ENCODE measurements around the gene CAMKV.

Gene CAMKV

GRCh38 chr3:49889296-49889695 is 19.6 kb upstream of the CAMKV start:
- in situ Hi-C loops (cut with MboI; ENCODE audit: low sequenced_read_pairs, unreplicated experiment) = no loop called here
- no peak for DNase-seq (ENCODE audit: low spot score)
- TF ChIP-seq, protein P1, sequence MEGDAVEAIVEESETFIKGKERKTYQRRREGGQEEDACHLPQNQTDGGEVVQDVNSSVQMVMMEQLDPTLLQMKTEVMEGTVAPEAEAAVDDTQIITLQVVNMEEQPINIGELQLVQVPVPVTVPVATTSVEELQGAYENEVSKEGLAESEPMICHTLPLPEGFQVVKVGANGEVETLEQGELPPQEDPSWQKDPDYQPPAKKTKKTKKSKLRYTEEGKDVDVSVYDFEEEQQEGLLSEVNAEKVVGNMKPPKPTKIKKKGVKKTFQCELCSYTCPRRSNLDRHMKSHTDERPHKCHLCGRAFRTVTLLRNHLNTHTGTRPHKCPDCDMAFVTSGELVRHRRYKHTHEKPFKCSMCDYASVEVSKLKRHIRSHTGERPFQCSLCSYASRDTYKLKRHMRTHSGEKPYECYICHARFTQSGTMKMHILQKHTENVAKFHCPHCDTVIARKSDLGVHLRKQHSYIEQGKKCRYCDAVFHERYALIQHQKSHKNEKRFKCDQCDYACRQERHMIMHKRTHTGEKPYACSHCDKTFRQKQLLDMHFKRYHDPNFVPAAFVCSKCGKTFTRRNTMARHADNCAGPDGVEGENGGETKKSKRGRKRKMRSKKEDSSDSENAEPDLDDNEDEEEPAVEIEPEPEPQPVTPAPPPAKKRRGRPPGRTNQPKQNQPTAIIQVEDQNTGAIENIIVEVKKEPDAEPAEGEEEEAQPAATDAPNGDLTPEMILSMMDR (IDR thresholded peaks at IDR 0.05; ENCODE audit: borderline replicate concordance, control extremely low read depth, extremely low read depth, insufficient read depth, missing control alignments) = no peak

DNA sequence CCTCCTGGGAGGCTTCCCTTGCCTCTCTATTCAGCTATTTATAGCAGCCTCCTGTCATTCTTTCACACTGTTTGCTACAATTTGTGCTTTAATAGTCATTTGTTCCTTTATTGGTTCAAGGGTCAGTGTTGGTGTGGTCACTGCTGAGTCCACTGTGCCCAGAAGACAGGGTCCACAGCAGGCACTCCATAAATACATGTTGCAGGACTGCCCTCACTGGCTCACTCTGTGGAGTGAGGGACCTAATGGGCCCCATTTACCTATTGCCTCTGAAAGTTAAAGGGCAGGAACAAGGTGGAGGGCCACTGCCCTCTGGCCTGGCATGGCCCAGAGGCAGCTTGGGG is 17.2 kb upstream of the CAMKV start:
- no peak for DNase-seq (ENCODE audit: low spot score)
- in situ Hi-C loops (cut with MboI; ENCODE audit: low sequenced_read_pairs, unreplicated experiment) = no loop called here
- TF ChIP-seq, protein P1 (IDR thresholded peaks at IDR 0.05; ENCODE audit: borderline replicate concordance, control extremely low read depth, extremely low read depth, insufficient read depth, missing control alignments) = no peak

GRCh38 chr3:49883998-49884397 is 14.3 kb upstream of the CAMKV start:
- in situ Hi-C loops (cut with MboI; ENCODE audit: low sequenced_read_pairs, unreplicated experiment) = no loop called here
- DNase-seq (ENCODE audit: low spot score) = no peak
- TF ChIP-seq, protein P1 (IDR thresholded peaks at IDR 0.05; ENCODE audit: borderline replicate concordance, control extremely low read depth, extremely low read depth, insufficient read depth, missing control alignments) = no peak

GRCh38 chr3:49882166-49882565 is 12.5 kb upstream of the CAMKV start:
- no peak for DNase-seq (ENCODE audit: low spot score)
- TF ChIP-seq, protein P1 (IDR thresholded peaks at IDR 0.05; ENCODE audit: borderline replicate concordance, control extremely low read depth, extremely low read depth, insufficient read depth, missing control alignments) = no peak
- in situ Hi-C loops (cut with MboI; ENCODE audit: low sequenced_read_pairs, unreplicated experiment) = no loop called here

DNA sequence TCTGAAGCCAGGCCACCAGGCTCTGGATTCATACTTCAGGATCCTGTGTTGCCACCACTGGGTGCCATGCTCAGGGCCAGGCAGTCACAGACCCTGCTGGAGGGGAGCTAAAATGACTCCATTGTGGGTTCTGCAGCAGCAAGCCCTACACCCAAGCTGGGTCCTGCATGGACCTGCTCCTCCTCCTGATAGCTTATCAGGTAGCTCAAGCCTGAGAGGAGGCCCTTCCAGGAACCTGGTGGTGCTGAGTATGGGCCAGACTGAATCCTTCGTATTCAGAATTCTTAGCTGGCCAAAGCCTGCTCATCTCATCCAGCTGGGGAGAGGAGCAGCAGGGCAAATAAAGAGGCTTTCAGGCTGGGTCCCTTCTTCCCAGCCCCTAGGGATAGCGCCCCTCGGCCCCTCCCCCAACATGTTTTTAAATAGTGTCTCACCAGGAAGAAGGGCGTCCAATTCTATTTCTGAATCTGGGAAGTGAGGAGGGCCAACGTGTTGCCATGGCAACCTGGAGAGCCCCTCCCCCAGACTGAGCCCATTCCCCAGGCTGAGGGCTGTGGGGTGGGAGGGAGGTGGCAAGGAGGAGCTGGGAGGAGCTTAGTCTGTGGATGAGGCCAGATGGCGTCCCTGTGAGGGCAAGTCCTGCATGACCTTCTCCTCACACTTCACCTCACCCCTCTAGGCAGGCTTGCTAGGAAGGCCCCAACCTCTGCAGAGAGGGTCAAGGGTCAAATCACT is 11.0 kb upstream of the CAMKV start:
- TF ChIP-seq, protein P1 (IDR thresholded peaks at IDR 0.05; ENCODE audit: borderline replicate concordance, control extremely low read depth, extremely low read depth, insufficient read depth, missing control alignments) = no peak
- no peak for DNase-seq (ENCODE audit: low spot score)
- in situ Hi-C loops (cut with MboI; ENCODE audit: low sequenced_read_pairs, unreplicated experiment) = no loop called here

GRCh38 chr3:49879721-49880120 is 10.0 kb upstream of the CAMKV start:
- DNase-seq (ENCODE audit: low spot score) = no peak
- TF ChIP-seq, protein P1 (IDR thresholded peaks at IDR 0.05; ENCODE audit: borderline replicate concordance, control extremely low read depth, extremely low read depth, insufficient read depth, missing control alignments) = no peak
- in situ Hi-C loops (cut with MboI; ENCODE audit: low sequenced_read_pairs, unreplicated experiment) = no loop called here

Measured in GM13976 (cell line).